SU-DHL-6 (cell line): ENCODE data around the gene HUNK.

Experiments used
- EZH2phosphoT487 ChIP-seq: fragments of 200-600 bp; sonication (generic), shearing (Covaris generic); conservative IDR thresholded peaks from 2 replicates; pipeline ENCODE4 v1.6.1; 2018; ENCODE audit warnings: mild to moderate bottlenecking, antibody characterized with exemption, low read length, moderate library complexity, mixed read lengths
- TF ChIP-seq, protein P1 (sequence below): fragments of 200-600 bp; sonication (generic); IDR thresholded peaks from one replicate; pipeline ENCODE4 v1.5.1; 2017; ENCODE audit warnings: antibody characterized with exemption, mild to moderate bottlenecking, low read length, moderate library complexity; ENCODE audit not compliant: insufficient read depth, poor library complexity, severe bottlenecking

DNA sequence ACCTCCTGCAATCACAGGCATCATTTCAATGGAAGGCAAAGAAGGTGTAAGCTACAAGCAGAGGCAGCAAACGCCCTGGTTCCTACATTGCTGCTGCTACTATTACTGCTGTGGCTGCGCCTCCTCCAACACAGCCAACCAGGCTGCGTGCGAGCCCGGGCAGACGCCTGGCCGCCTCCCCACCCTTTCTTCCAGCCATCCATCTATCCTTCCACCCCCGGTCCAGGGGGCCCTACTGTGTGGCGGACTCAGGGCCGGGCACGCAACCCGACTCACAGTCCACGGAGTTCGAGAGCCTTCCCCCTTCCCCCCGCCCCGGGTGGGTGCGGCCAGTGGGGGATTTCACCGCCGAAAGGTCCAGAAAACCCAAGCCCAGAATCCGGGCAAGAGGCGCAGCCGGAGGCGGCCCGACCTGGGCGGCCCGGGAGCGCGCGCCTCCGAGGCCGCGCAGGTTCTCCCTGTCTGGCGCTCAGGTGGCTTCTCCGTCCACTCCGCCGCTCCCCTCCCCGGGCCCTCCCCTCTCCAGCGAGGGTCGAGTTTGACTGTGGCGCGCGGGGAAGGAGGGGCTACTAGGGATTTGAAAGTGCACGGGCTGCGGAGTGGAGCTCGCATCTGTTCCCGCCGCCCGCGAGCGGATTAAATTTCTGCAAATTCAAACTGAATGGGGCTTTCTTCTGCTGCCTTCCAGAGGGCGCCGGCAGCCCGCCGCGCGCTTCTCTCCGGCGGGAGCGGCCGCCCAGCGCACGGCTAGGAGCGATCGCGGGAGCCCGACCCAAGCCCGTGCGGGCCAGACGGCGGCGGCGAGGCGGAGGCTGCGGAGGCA lies at the start of gene HUNK:
- TF ChIP-seq, protein P1, sequence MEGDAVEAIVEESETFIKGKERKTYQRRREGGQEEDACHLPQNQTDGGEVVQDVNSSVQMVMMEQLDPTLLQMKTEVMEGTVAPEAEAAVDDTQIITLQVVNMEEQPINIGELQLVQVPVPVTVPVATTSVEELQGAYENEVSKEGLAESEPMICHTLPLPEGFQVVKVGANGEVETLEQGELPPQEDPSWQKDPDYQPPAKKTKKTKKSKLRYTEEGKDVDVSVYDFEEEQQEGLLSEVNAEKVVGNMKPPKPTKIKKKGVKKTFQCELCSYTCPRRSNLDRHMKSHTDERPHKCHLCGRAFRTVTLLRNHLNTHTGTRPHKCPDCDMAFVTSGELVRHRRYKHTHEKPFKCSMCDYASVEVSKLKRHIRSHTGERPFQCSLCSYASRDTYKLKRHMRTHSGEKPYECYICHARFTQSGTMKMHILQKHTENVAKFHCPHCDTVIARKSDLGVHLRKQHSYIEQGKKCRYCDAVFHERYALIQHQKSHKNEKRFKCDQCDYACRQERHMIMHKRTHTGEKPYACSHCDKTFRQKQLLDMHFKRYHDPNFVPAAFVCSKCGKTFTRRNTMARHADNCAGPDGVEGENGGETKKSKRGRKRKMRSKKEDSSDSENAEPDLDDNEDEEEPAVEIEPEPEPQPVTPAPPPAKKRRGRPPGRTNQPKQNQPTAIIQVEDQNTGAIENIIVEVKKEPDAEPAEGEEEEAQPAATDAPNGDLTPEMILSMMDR: no peak
- no peak for TF ChIP-seq EZH2phosphoT487
